Thymus (tissue), 11 donors: ENCODE results near the gene LAMA2. TPM values are rescaled to one million over a fixed set of nuclear protein-coding genes. Genes with fewer than 3 reads are reported as not detected.

Experiments
- DNase-seq, 9 donors: peaks; one replicate each; pipeline ENCODE4 v3.0.0-alpha.2; 2013; ENCODE audit warnings: low spot score in 9 of 9, low read depth in 6 of 9, missing footprints in 1 of 9
- H3K27ac ChIP-seq, 2 donors: one replicate each; pipeline ENCODE4 v1.5.1; 2013; ENCODE audit warnings: control low read depth in 1 of 2, low read depth in 1 of 2, low read length in 1 of 2, mild to moderate bottlenecking in 1 of 2, moderate library complexity in 1 of 2
- H3K27me3 ChIP-seq, 2 donors: one replicate each; pipeline ENCODE4 v1.5.1; 2013; ENCODE audit warnings: low read length in 1 of 2; ENCODE audit not compliant: control insufficient read depth in 2 of 2, insufficient read depth in 1 of 2
- H3K36me3 ChIP-seq, 2 donors: one replicate each; pipeline ENCODE4 v1.5.1; 2013; ENCODE audit warnings: low read length in 1 of 2, mild to moderate bottlenecking in 1 of 2, moderate library complexity in 1 of 2; ENCODE audit not compliant: control insufficient read depth in 2 of 2, insufficient read depth in 2 of 2
- H3K4me1 ChIP-seq, 2 donors: one replicate each; pipeline ENCODE4 v1.5.1; 2013; ENCODE audit warnings: low read length in 2 of 2; ENCODE audit not compliant: control insufficient read depth in 2 of 2, insufficient read depth in 2 of 2
- H3K4me3 ChIP-seq, 2 donors: one replicate each; pipeline ENCODE4 v1.5.1; 2013; ENCODE audit warnings: low read length in 2 of 2, control low read depth in 1 of 2, mild to moderate bottlenecking in 1 of 2
- H3K9me3 ChIP-seq, 2 donors: one replicate each; pipeline ENCODE4 v1.5.1; 2013; ENCODE audit warnings: low read length in 1 of 2, mild to moderate bottlenecking in 1 of 2; ENCODE audit not compliant: control insufficient read depth in 2 of 2, insufficient read depth in 1 of 2
- WGBS: extraction: QIAGEN DNeasy Blood & Tissue Kit; methylation state at CpG from one replicate; pipeline ENCODE4 v1.1.7; 2013; 5-methylcytosine and 5-hydroxymethylcytosine counted together
- polyA plus RNA-seq: library from polyadenylated mRNA; stranded (reverse); fragments of 200-250 nt; gene quantifications from one replicate; pipeline ENCODE4 v1.2.3, GENCODE V29; 2013
- total RNA-seq: library from RNA; stranded (reverse); fragments of 120-200 nt; gene quantifications from one replicate; pipeline ENCODE4 v1.2.4, GENCODE V29; 2013
- donor health status: healthy.

LAMA2 gene
- total and polyA plus RNA-seq, 2 donors, result 2.4 to 4.0 TPM

GRCh38 chr6:129112591-129112990 lies 229.7 kb downstream of the LAMA2 start:
- H3K4me1 ChIP-seq, result no peaks in the 10 kb centered on the region
- H3K9me3 ChIP-seq, result no peaks in the 10 kb centered on the region
- H3K27ac ChIP-seq, result no peak overlapping the region
- H3K36me3 ChIP-seq, result no peaks in the 10 kb centered on the region
- H3K27me3 ChIP-seq, result no peaks in the 10 kb centered on the region
- no peak overlapping the region for H3K4me3 ChIP-seq
- no peak for DNase-seq

- H3K27me3 ChIP-seq, result no peaks in the 10 kb centered on the region
- DNase-seq, result no peak
- no peak overlapping the region for H3K27ac ChIP-seq
- no peaks in the 10 kb centered on the region for H3K36me3 ChIP-seq
- 87% methylated on average over 1 of the region's 1 CpG for WGBS
- no peak overlapping the region for H3K4me3 ChIP-seq
- no peaks in the 10 kb centered on the region for H3K4me1 ChIP-seq
- no peaks in the 10 kb centered on the region for H3K9me3 ChIP-seq
Measured at GRCh38 chr6:129113637-129114036, 230.7 kb downstream of the LAMA2 start.

DNA sequence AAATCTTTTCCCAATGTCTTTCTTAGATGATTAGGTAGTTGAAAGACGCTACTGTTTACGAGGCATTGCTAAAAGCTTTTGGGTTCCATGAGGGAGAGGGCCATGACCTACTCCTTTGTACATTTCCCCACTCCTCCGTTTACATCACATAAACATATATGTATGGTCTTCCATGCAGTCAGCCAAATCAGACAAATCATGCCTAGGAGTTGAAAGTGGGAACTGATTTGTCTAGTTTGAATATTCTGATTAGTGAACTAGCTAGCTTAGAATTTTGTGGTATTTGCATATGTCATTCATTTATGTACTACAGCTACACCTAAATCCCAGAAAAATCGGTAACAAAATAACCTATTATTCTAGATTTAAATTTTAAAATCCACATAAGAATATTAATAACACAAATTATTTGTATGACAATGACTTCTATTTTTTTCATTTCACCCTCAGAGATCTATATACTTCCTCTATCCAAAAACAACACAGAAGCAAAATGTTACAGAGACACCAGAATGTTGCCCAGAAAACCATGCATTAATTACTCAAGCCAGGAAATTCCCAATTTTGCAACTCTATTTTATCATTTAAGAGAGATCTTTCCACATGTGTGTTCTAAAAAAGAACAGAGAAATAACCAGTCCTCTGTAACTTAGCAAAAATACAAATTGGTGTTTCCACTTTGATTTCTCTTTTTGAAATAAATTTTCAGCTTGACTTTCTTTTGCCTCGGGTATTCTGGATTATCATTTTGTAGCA lies 231.9 kb downstream of the LAMA2 start:
- Histone ChIP-seq H3K9me3 (no peaks in the 10 kb centered on the region), H3K4me1 (no peaks in the 10 kb centered on the region), H3K27me3 (no peaks in the 10 kb centered on the region), H3K4me3 (no peak overlapping the region), H3K36me3 (no peaks in the 10 kb centered on the region), H3K27ac (no peak overlapping the region)
- DNase-seq, result no peak
- WGBS, result 93% methylated on average over 5 of the region's 5 CpGs

GRCh38 chr6:129115471-129115870 lies 232.5 kb downstream of the LAMA2 start:
- whole genome bisulfite sequencing, result 68% methylated on average over 3 of the region's 3 CpGs
- no peaks in the 10 kb centered on the region for H3K9me3 ChIP-seq
- H3K4me1 ChIP-seq, result no peaks in the 10 kb centered on the region
- H3K36me3 ChIP-seq, result no peaks in the 10 kb centered on the region
- H3K27me3 ChIP-seq, result no peaks in the 10 kb centered on the region
- DNase-seq, result no peak
- H3K4me3 ChIP-seq, result no peak overlapping the region
- no peak overlapping the region for H3K27ac ChIP-seq

- Histone ChIP-seq H3K27me3 (no peaks in the 10 kb centered on the region), H3K4me3 (no peak overlapping the region), H3K4me1 (no peaks in the 10 kb centered on the region), H3K36me3 (no peaks in the 10 kb centered on the region), H3K27ac (no peak overlapping the region), H3K9me3 (no peaks in the 10 kb centered on the region)
- WGBS, result 74% methylated on average over 5 of the region's 5 CpGs
- no peak for DNase-seq
Measured at GRCh38 chr6:129117355-129117754, 234.4 kb downstream of the LAMA2 start.

DNA sequence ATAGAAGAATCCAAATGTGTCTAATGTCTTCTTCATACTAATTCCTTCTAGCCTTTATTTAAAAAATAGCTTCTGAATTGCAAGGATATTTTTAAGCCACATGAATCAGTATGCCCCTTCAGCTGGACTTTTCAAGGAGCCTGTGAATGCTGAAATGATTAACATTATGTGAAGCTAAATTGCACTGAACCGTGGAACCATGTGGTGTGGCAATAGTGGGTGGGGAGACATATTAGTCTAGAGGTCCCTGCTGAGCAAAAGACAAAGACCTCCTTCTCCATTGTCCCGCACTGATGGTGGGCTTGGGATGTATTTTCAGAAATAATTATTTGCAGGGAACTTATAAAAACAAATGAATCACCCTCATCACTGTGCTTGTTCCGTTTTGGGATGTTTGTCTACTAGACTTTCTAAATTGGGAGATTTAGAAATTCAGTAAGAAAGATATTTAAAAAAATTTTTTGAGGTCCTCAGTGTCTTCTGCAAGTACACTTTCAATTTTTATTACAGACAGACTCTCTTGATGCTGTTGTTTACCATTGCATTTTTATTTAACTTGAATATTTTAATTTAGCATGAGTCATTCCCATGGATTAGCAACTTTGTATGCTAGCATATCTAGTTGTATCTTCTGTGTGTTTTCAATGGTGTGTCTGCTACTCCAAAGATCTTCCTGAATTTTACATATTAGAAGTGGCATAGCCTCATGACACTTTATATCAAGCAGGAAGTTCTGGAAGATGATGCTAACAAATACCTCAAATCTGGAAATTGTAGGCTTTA lies 238.1 kb downstream of the LAMA2 start:
- H3K9me3 ChIP-seq, result no peaks in the 10 kb centered on the region
- 91% methylated on average over 3 of the region's 3 CpGs for WGBS
- H3K4me1 ChIP-seq, result no peaks in the 10 kb centered on the region
- no peak overlapping the region for H3K27ac ChIP-seq
- H3K27me3 ChIP-seq, result no peaks in the 10 kb centered on the region
- H3K4me3 ChIP-seq, result no peak overlapping the region
- no peaks in the 10 kb centered on the region for H3K36me3 ChIP-seq
- DNase-seq, result no peak

- H3K4me3 ChIP-seq, result no peak overlapping the region
- H3K27ac ChIP-seq, result no peak overlapping the region
- 99% methylated on average over 1 of the region's 1 CpG for WGBS
- DNase-seq, result no peak
- no peaks in the 10 kb centered on the region for H3K4me1 ChIP-seq
- H3K27me3 ChIP-seq, result no peaks in the 10 kb centered on the region
- H3K36me3 ChIP-seq, result no peaks in the 10 kb centered on the region
- no peaks in the 10 kb centered on the region for H3K9me3 ChIP-seq
Measured at GRCh38 chr6:129124347-129124746, 241.4 kb downstream of the LAMA2 start.

- no peaks in the 10 kb centered on the region for H3K4me1 ChIP-seq
- H3K36me3 ChIP-seq, result no peaks in the 10 kb centered on the region
- no peak for DNase-seq
- no peak overlapping the region for H3K4me3 ChIP-seq
- no peaks in the 10 kb centered on the region for H3K9me3 ChIP-seq
- H3K27ac ChIP-seq, result no peak overlapping the region
- no peaks in the 10 kb centered on the region for H3K27me3 ChIP-seq
Measured at GRCh38 chr6:129130106-129130505, 247.2 kb downstream of the LAMA2 start.

DNA sequence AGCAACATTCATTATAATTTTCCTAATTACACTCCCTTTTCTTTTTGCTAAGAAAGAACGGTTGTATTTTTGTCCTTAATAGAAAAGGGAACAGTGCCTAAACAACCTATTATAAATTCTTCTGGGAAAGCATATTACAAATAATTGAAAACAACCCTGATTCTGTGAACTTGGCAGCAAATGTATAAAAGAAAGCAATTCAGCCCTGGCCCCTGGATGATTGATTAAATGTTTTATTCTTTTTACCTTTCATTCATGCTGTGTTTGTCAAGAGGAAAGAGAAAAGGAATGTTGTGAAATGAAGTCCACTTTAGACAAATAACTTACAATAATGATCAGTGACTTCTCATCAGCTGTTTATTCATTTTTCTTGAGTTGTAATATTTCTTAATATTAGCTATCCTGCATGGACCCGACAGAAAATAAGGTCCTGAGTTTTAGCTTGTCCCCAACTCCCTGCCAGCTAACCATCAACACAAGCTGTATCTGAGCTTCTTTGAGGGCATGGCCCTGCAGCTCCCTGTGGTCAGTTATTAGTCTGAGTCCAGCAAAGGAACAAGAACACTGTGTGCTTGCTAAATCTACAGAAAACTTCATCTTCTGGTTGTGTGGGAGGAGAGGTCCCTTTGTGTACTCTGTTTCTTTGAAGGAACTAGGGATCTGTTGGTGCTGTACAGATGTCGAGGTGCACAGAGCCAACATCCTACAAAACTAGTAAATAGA lies 248.2 kb downstream of the LAMA2 start:
- H3K27ac ChIP-seq, result no peak overlapping the region

More for the DNA sequence above, 248.2 kb downstream of the LAMA2 start:
- DNase-seq, result no peak
- 93% methylated on average over 3 of the region's 3 CpGs for WGBS
- H3K36me3 ChIP-seq, result no peaks in the 10 kb centered on the region
- no peaks in the 10 kb centered on the region for H3K4me1 ChIP-seq
- H3K27me3 ChIP-seq, result no peaks in the 10 kb centered on the region
- no peak overlapping the region for H3K4me3 ChIP-seq
- no peaks in the 10 kb centered on the region for H3K9me3 ChIP-seq
